HepG2 (cell line): ENCODE measurements around the gene P4HB. TPM values are rescaled to one million over a fixed set of nuclear protein-coding genes. Genes with fewer than 3 reads are reported as not detected.

ENCODE experiments used
- DNMT1 ChIP-seq: sonication (generic); formaldehyde crosslinking; IDR thresholded peaks from 2 replicates; pipeline ENCODE4 v1.5.1; 2020; ENCODE audit warnings: mild to moderate bottlenecking, missing genetic modification reagents
- NONO ChIP-seq, 2 experiments: fragments of 450-650 bp in 1 of 2; sonication (generic) in 1 of 2; formaldehyde crosslinking in 1 of 2; IDR thresholded peaks in 1 of 2; conservative IDR thresholded peaks in 1 of 2; 2 replicates each; pipeline versions ENCODE4 v1.6.1 to v1.8.0; 2017 to 2022; ENCODE audit warnings: mild to moderate bottlenecking in 1 of 2, missing genetic modification reagents in 1 of 2, moderate library complexity in 1 of 2
- PATZ1 ChIP-seq: sonication (generic); formaldehyde crosslinking; IDR thresholded peaks from 2 replicates; pipeline ENCODE4 v1.4.0; 2020; ENCODE audit warnings: missing genetic modification reagents
- THAP9 ChIP-seq: sonication (generic); formaldehyde crosslinking; IDR thresholded peaks from 2 replicates; pipeline ENCODE4; 2020; ENCODE audit warnings: missing genetic modification reagents, mild to moderate bottlenecking, borderline replicate concordance
- ZBTB39 ChIP-seq: sonication (generic); formaldehyde crosslinking; IDR thresholded peaks from 2 replicates; pipeline ENCODE4 v1.5.0; 2020; ENCODE audit warnings: missing genetic modification reagents
- ZNF280B ChIP-seq: sonication (generic); formaldehyde crosslinking; IDR thresholded peaks from 2 replicates; pipeline ENCODE4 v1.5.0; 2020; ENCODE audit warnings: missing genetic modification reagents, mild to moderate bottlenecking, borderline replicate concordance
- ZNF292 ChIP-seq: sonication (generic); formaldehyde crosslinking; IDR thresholded peaks from 2 replicates; pipeline ENCODE4 v1.8.1; 2022; ENCODE audit warnings: mild to moderate bottlenecking, low read depth, missing genetic modification reagents, borderline replicate concordance
- ZNF484 ChIP-seq: sonication (generic); formaldehyde crosslinking; IDR thresholded peaks from 2 replicates; pipeline ENCODE4 v1.5.1; 2020; ENCODE audit warnings: mild to moderate bottlenecking, low read depth, missing genetic modification reagents, borderline replicate concordance
- ZNF558 ChIP-seq: sonication (generic); formaldehyde crosslinking; IDR thresholded peaks from 2 replicates; pipeline ENCODE4 v1.9.0; 2022; ENCODE audit warnings: mild to moderate bottlenecking, missing genetic modification reagents, borderline replicate concordance
- ZNF609 ChIP-seq: sonication (generic); formaldehyde crosslinking; IDR thresholded peaks from 2 replicates; pipeline ENCODE4 v1.4.0; 2020; ENCODE audit warnings: mild to moderate bottlenecking, missing genetic modification reagents, borderline replicate concordance
- ZNF713 ChIP-seq: sonication (generic); formaldehyde crosslinking; IDR thresholded peaks from 2 replicates; pipeline ENCODE4 v1.4.0; 2020; ENCODE audit warnings: mild to moderate bottlenecking, missing genetic modification reagents
- ZNF839 ChIP-seq: sonication (generic); formaldehyde crosslinking; IDR thresholded peaks from 2 replicates; pipeline ENCODE4 v1.4.0; 2020; ENCODE audit warnings: missing genetic modification reagents, mild to moderate bottlenecking, borderline replicate concordance
- polyA plus RNA-seq, 8 experiments: library from polyadenylated mRNA; depleted of rRNA in 3 of 8; stranded (reverse) in 7 of 8; unstranded in 1 of 8; fragments of >200 nt; fragmentation: Illumina TruSeq in 4 of 8; extraction: Trizol in 4 of 8; gene quantifications; 2 replicates each; pipeline versions ENCODE4 v1.2.1 to v1.2.3, GENCODE V29; 2011 to 2016; ENCODE audit warnings: low read depth in 4 of 8, missing spikeins in 1 of 8, mixed read lengths in 1 of 8; ENCODE audit not compliant: insufficient read depth in 1 of 8
- total RNA-seq, 5 experiments: library from RNA; depleted of rRNA; stranded (reverse); fragments of >200 nt; fragmentation: Illumina TruSeq; extraction: Trizol; gene quantifications; 2 replicates each; pipeline ENCODE4 v1.2.3, GENCODE V29; 2016; ENCODE audit warnings: low read depth in 1 of 5

The P4HB gene
- total and polyA plus RNA-seq, 2 of the 13 experiments (the other 11 are each of a cell fraction or from before 2014, with no cell fraction given): 185 to 782 TPM

GRCh38 chr17:81867170-81867990, 7.0 kb upstream of the P4HB start (continued):
- no peak; the same call in 1 of the 2 replicates for TF ChIP-seq THAP9 (CRISPR knock-in tag)
- peak; percentile 68 for TF ChIP-seq DNMT1 (CRISPR knock-in tag)
- TF ChIP-seq NONO (IDR thresholded peaks at IDR 0.05): no peak
- TF ChIP-seq NONO (CRISPR knock-in tag; conservative IDR thresholded peaks at IDR 0.05): peak; percentile 69; the same call in 1 of the 2 replicates
- no peak for TF ChIP-seq ZNF839 (CRISPR knock-in tag)
- TF ChIP-seq ZNF280B (CRISPR knock-in tag): no peak; the same call in 1 of the 2 replicates
- no peak; the same call in 1 of the 2 replicates for TF ChIP-seq ZNF484 (CRISPR knock-in tag)
- TF ChIP-seq ZNF292: no peak
- TF ChIP-seq ZBTB39 (CRISPR knock-in tag): peak; percentile 14; the same call in 1 of the 2 replicates
- TF ChIP-seq PATZ1 (CRISPR knock-in tag): no peak
- TF ChIP-seq ZNF713 (CRISPR knock-in tag): 0 out of 2 replicates have a peak, but pooled peaks have one; percentile 71
- no peak; the same call in 1 of the 2 replicates for TF ChIP-seq ZNF558 (CRISPR knock-in tag)
- TF ChIP-seq ZNF609 (CRISPR knock-in tag): no peak
